HFFc6 (cell line): ENCODE measurements around the gene GRID2IP. TPM values are rescaled to one million over a fixed set of nuclear protein-coding genes. Genes with fewer than 3 reads are reported as not detected.

Source experiments
- DNase-seq: peaks from one replicate; pipeline ENCODE4 v3.0.0-alpha.2; 2018
- H3K27ac Mint-ChIP-seq: 2 replicates; pipeline ENCODE4 v1.8.0; 2020; ENCODE audit warnings: mild to moderate bottlenecking, mixed read lengths
- H3K27me3 Mint-ChIP-seq: 2 replicates; pipeline ENCODE4 v1.8.0; 2021; ENCODE audit warnings: mild to moderate bottlenecking, moderate library complexity, mixed read lengths; ENCODE audit not compliant: insufficient read depth
- H3K36me3 Mint-ChIP-seq: 2 replicates; pipeline ENCODE4 v1.8.0; 2021; ENCODE audit warnings: low read depth, mixed read lengths
- H3K4me1 Mint-ChIP-seq: 2 replicates; pipeline ENCODE4 v1.8.0; 2020; ENCODE audit warnings: low read depth, mixed read lengths
- H3K4me3 Mint-ChIP-seq: 2 replicates; pipeline ENCODE4 v1.8.0; 2020; ENCODE audit warnings: mild to moderate bottlenecking, moderate library complexity, mixed read lengths
- H3K9me3 Mint-ChIP-seq: 2 replicates; pipeline ENCODE4 v1.8.0; 2020; ENCODE audit warnings: mild to moderate bottlenecking, mixed read lengths
- total RNA-seq, 6 experiments: library from RNA; stranded (reverse); fragmentation: NEBNext Ultra II Directional; extraction: Animal tissue kit (Norgen Biotek cat#: 25700); gene quantifications; 2 replicates in 1 of 6; 3 replicates in 5 of 6; pipeline ENCODE4 v1.2.3, GENCODE V29; 2021
- TF ChIP-seq, protein P1 (sequence below): fragments of 200-600 bp; sonication (generic); IDR thresholded peaks from 2 replicates; pipeline ENCODE4 v1.5.0; 2021; ENCODE audit warnings: antibody characterized with exemption, mild to moderate bottlenecking

Gene GRID2IP
- total RNA-seq, 6 experiments from 2014 or later, result not detected

DNA sequence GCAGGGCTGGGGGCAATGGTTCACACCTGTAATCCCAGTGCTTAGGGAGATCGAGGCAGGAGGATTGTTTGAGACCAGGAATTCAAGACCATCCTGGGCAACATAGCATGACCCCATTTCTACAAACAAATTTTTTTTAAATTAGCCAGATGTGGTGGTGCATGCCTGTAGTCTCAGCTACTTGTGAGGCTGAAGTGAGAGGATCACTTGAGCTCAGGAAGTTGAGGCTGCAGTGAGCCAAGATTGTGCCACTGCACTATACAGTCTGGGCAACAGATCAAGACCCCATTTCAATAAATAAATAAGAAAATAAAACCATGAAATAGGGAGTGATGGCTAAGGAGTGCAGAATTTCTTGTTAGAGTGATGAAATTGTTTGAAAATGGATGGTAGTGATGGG is 8.9 kb downstream of the GRID2IP start:
- Mint-ChIP-seq H3K9me3 (no peaks in the 10 kb centered on the region), H3K27ac (no peak overlapping the region), H3K4me1 (no peaks in the 10 kb centered on the region), H3K27me3 (peaks cover 28% of the 10 kb centered on the region), H3K4me3 (no peak overlapping the region), H3K36me3 (no peaks in the 10 kb centered on the region)
- TF ChIP-seq, protein P1, sequence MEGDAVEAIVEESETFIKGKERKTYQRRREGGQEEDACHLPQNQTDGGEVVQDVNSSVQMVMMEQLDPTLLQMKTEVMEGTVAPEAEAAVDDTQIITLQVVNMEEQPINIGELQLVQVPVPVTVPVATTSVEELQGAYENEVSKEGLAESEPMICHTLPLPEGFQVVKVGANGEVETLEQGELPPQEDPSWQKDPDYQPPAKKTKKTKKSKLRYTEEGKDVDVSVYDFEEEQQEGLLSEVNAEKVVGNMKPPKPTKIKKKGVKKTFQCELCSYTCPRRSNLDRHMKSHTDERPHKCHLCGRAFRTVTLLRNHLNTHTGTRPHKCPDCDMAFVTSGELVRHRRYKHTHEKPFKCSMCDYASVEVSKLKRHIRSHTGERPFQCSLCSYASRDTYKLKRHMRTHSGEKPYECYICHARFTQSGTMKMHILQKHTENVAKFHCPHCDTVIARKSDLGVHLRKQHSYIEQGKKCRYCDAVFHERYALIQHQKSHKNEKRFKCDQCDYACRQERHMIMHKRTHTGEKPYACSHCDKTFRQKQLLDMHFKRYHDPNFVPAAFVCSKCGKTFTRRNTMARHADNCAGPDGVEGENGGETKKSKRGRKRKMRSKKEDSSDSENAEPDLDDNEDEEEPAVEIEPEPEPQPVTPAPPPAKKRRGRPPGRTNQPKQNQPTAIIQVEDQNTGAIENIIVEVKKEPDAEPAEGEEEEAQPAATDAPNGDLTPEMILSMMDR, result no peak
- DNase-seq, result no peak

DNA sequence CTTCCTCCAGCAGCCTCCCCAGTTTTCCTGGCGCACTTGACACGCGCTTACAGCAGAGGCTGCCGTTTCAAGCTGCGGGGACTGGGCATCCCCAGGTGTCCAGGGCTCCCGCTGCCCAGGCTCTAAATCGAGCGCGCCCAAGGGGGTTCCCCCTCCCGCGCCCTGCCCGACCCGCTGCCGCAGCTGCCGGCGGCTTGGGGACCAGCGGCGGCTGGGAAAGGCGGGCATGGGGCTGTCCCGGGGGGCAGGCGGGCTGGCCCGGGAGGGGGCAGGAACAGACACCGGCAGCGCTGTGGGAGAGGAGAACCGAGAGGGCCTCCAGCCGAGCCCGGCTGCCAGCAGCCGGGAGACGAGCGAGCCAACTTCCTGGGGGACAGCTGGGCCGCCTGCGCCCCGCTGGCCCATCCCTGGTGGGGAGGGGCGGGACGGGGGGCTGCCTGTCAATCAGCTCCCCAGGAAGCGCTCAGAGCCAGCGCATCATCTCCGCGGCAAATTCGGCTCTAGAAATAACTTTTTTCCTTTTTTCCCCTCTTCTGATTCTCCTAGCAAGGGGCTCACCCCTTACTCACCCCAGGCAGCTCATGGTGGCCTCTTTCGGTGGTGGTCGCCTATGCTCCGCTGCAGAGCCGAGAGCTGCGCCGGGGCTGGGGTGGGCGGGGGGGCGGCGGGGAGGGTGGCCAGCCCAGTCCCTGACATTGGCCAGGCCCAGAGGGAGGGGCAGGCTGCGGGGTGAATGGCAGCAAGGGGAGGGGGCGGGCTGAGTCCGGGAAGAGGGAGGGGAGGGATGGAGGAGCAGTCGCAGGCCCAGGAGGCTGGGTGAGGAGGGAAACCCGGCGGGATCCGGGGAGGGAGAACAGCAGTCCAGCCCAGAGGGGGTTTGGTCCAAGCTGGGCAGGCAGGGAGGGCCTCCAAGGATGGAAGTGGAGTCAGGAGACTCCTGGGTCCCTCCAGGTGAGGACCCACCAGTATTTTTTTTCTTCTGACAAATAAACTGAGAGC is 14.7 kb downstream of the GRID2IP start:
- TF ChIP-seq, protein P1, result no peak
- Mint-ChIP-seq H3K9me3 (no peaks in the 10 kb centered on the region), H3K4me3 (no peak overlapping the region), H3K27ac (no peak overlapping the region), H3K4me1 (no peaks in the 10 kb centered on the region), H3K27me3 (peaks cover 48% of the 10 kb centered on the region), H3K36me3 (no peaks in the 10 kb centered on the region)
- no peak for DNase-seq

DNA sequence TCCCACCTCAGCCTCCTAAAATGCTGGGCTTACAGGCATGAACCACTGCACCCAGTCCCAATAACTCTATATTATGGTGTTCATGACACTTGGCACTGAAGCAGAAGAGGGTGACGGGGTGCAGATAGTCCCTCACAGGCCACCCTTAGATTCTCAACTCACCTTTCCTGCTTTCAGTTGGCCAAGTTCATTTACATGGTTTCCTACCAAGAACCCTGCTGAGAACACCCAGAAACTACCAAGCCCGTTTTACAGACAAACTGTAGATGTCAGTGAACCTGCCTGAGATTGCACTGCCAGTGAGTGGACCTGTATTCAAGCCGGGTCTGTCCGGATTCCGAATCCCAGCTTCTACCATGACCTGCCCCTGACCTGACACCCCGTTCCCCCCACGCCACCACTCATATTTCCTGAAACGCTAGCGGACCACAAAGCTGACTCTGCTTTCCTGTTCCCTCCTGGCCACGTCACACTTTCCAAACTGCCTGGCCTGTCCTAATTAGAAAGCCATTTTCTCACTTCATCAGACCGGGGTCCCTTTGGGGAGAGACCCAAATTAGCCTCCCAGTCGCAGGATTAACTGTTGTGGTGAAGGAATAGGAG is 17.3 kb downstream of the GRID2IP start:
- TF ChIP-seq, protein P1, result no peak
- peaks cover 57% of the 10 kb centered on the region for H3K27me3 Mint-ChIP-seq
- H3K4me1 Mint-ChIP-seq, result no peaks in the 10 kb centered on the region
- no peaks in the 10 kb centered on the region for H3K36me3 Mint-ChIP-seq
- H3K27ac Mint-ChIP-seq, result no peak overlapping the region
- no peaks in the 10 kb centered on the region for H3K9me3 Mint-ChIP-seq
- DNase-seq, result no peak
- H3K4me3 Mint-ChIP-seq, result no peak overlapping the region

DNA sequence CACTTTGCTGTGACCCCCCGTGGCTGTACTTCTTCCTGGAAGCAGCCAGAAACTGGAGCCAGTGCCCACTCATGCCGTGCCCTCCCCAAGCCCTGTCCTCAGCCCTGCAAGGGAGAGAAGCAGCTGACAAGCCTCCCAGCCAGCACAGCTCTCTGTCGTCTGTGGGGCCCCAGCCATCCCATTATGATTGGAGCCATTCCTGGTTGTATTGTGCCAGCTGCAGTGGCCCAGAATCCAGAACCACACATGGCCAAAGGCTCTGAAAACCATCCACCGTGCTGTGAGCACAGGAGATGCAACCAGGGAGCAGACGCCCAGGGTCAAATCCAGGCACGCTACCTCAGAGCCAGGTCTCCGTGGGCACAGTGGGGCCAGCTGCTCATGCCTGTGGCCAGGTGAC is 18.7 kb downstream of the GRID2IP start:
- TF ChIP-seq, protein P1, result no peak
- DNase-seq, result no peak
- peaks cover 56% of the 10 kb centered on the region for H3K27me3 Mint-ChIP-seq

DNA sequence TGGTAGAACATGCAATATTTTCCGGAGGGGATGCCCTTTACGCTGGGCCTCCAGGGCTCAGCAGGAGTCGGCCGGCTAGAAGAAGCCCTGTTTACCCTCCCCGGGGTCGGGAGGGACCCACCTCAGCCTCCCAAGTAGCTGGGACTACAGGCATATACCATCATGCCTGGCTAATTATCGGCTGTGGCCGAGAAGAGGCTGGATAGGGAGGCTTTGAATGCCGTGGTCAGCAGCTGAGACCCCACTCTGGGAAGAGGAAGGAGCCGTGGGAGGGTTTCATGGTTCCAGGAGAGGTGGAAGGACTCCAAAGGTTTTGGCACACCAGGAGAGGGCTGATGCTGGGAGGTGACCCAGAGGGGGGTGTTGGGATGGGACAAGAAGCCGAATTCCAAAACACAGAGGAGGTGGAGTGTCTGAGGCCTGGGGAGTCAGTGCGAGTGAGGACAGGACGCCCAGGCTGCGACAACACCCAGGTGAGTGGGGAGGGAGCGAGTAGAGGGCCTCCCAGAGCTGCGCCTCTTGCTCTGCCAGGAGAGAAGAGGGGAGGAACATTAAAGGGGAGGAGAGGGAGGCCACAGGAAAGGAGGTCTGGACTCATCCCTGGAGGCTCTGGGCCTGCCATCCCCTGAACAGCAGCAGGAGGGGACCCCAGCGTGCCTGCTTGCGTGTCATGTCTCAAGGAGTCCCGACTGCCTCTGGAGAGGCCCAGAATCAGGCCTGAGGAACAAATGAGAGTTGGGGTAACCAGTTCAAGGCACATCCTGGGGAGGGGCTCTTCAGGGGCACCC is 19.6 kb downstream of the GRID2IP start:
- H3K4me3 Mint-ChIP-seq, result no peak overlapping the region
- TF ChIP-seq, protein P1, result no peak
- no peaks in the 10 kb centered on the region for H3K9me3 Mint-ChIP-seq
- DNase-seq, result no peak
- H3K4me1 Mint-ChIP-seq, result no peaks in the 10 kb centered on the region
- no peak overlapping the region for H3K27ac Mint-ChIP-seq
- no peaks in the 10 kb centered on the region for H3K36me3 Mint-ChIP-seq
- peaks cover 60% of the 10 kb centered on the region for H3K27me3 Mint-ChIP-seq

More for the DNA sequence above, 18.7 kb downstream of the GRID2IP start:
- Mint-ChIP-seq H3K36me3 (no peaks in the 10 kb centered on the region), H3K4me1 (no peaks in the 10 kb centered on the region), H3K4me3 (no peak overlapping the region), H3K27ac (no peak overlapping the region), H3K9me3 (no peaks in the 10 kb centered on the region)
